ENCODE data around the gene CKAP5.

The CKAP5 gene

GRCh38 chr11:46738887-46739286 is 107.2 kb downstream of the CKAP5 start:
- DNase-seq (ENCODE audit: low read depth), result no peak
- H3K4me3 ChIP-seq (ENCODE audit: control insufficient read depth, low read depth, low read length), result no peak overlapping the region
- no peak for TF ChIP-seq CTCF (IDR thresholded peaks at IDR 0.05; ENCODE audit: control insufficient read depth, insufficient read depth, low read depth, low read length, missing control alignments)

- no peak overlapping the region for H3K4me3 ChIP-seq (ENCODE audit: control insufficient read depth, low read depth, low read length)
- no peak for TF ChIP-seq CTCF (IDR thresholded peaks at IDR 0.05; ENCODE audit: control insufficient read depth, insufficient read depth, low read depth, low read length, missing control alignments)
- DNase-seq (ENCODE audit: low read depth), result no peak
These were observed 108.4 kb downstream of the CKAP5 start for GRCh38 chr11:46737699-46738098.

- TF ChIP-seq CTCF (IDR thresholded peaks at IDR 0.05; ENCODE audit: control insufficient read depth, insufficient read depth, low read depth, low read length, missing control alignments), result no peak
- DNase-seq (ENCODE audit: low read depth), result peak; percentile 40
These were observed 109.5 kb downstream of the CKAP5 start for GRCh38 chr11:46736615-46737014.

GRCh38 chr11:46736146-46736545 is 109.9 kb downstream of the CKAP5 start:
- no peak for TF ChIP-seq CTCF (IDR thresholded peaks at IDR 0.05; ENCODE audit: control insufficient read depth, insufficient read depth, low read depth, low read length, missing control alignments)
- H3K4me3 ChIP-seq (ENCODE audit: control insufficient read depth, low read depth, low read length), result no peak overlapping the region
- DNase-seq (ENCODE audit: low read depth), result no peak

More at GRCh38 chr11:46736615-46737014, 109.5 kb downstream of the CKAP5 start:
- no peak overlapping the region for H3K4me3 ChIP-seq (ENCODE audit: control insufficient read depth, low read depth, low read length)

GRCh38 chr11:46733234-46733633 is 112.8 kb downstream of the CKAP5 start:
- no peak for TF ChIP-seq CTCF (IDR thresholded peaks at IDR 0.05; ENCODE audit: control insufficient read depth, insufficient read depth, low read depth, low read length, missing control alignments)
- no peak for DNase-seq (ENCODE audit: low read depth)
- no peak overlapping the region for H3K4me3 ChIP-seq (ENCODE audit: control insufficient read depth, low read depth, low read length)

- TF ChIP-seq CTCF (IDR thresholded peaks at IDR 0.05; ENCODE audit: control insufficient read depth, insufficient read depth, low read depth, low read length, missing control alignments), result no peak
- H3K4me3 ChIP-seq (ENCODE audit: control insufficient read depth, low read depth, low read length), result no peak overlapping the region
- no peak for DNase-seq (ENCODE audit: low read depth)
These were observed 114.5 kb downstream of the CKAP5 start for GRCh38 chr11:46731545-46731944.

All from AG09309 (cell line).